CD4-positive, alpha-beta T cell treated with Interleukin-6 at 100 ng/mL for 8 hours (primary cell): ENCODE measurements around the gene XKR8.

Experiments used
- DNase-seq: peaks from one replicate; pipeline ENCODE4 v3.0.0-alpha.2; 2020; ENCODE audit warnings: mixed read lengths, low spot score

Gene XKR8

GRCh38 chr1:27956761-27957160, 3.0 kb upstream of the XKR8 start:
- no peak for DNase-seq

DNA sequence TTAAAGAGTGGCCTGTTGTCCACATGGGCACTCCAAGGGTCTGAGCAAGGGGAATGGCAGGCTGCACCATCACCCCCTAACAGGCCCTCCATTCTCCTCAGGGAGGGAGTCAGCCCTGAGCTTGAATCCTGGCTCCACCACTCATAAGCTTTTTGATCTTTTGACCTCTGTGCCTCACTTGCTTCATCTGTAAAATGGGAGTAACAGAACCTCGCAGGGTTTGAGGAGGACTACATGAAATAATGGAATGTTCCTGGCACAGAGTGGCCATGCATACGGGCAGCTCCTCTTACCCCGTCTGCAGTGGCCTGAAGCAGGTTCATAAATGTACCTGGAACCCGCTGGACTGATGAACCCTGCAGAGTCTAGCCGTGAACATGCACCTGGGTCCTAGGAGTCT, 2.1 kb upstream of the XKR8 start:
- no peak for DNase-seq

GRCh38 chr1:27958513-27958912, 1.3 kb upstream of the XKR8 start:
- DNase-seq = no peak

GRCh38 chr1:27960762-27961645, 1.2 kb downstream of the XKR8 start:
- no peak for DNase-seq

DNA sequence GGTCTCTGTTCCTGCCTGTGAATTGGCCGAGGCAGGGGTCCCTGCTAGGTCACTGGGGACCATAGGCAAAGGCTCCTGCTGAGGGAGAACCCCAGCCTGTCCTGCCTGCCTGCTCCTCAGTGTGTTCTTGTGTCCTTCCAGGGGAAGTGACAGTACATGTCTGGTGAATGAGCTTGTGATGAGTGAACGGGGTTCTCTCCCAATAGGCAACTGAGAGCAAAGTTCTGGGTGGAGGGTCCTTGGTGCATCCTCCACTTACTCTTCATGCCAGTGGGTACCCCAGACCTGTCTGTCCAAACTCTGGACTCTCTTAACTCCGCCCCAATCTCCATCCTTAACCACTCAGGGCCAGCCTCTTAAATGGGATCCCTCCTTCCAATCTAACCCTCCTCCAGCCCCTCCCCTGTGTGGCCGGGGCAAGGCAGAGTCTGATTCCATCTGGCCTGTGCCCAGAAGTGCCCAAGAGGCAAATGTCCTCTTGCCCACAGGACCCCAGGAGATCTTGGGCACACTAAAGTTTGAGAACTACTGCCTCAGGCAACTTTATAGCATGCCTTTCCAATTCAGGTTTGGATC, 2.0 kb downstream of the XKR8 start:
- no peak for DNase-seq

DNA sequence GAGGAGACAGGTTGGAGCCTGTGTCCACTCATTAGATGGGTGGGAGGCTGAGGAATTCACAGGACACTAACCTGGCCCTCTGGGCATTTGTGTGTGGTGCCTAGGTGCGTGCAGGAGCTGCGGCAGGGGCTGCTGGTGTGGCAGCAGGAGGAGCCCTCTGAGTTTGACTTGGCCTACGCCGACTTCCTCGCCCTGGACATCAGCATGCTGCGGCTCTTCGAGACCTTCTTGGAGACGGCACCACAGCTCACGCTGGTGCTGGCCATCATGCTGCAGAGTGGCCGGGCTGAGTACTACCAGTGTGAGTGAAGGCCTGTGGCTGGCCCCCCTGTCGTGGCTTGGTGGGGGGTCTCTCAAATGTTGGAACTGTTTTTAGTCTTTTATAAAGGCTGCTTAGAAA, 3.6 kb downstream of the XKR8 start:
- DNase-seq = no peak

- DNase-seq = no peak
These were observed 6.8 kb downstream of the XKR8 start for GRCh38 chr1:27966402-27967105.

GRCh38 chr1:27967106-27967883, 7.5 kb downstream of the XKR8 start:
- no peak for DNase-seq

GRCh38 chr1:27967884-27968466, 8.2 kb downstream of the XKR8 start:
- no peak for DNase-seq

GRCh38 chr1:27968692-27969091, 8.9 kb downstream of the XKR8 start:
- no peak for DNase-seq

DNA sequence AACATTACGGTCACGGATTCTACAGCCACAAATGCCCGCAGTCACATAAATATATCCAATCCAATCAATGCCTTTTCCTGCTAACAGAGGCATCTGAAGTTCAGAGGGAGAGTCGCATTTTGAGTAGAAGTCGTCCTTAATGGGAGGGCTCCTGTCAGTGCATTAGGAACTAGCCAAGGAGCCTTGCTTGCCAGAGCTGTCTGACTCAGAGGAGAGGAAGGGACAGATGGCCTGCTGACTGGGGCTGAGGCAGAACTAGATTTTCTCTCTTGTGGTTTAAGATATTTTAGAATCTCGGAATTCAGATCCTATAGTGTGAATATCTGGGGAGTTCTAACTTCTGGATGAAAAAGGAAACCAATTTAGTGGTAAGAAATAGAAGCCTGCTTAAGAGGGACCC, 10.6 kb downstream of the XKR8 start:
- no peak for DNase-seq

- no peak for DNase-seq
These were observed 11.9 kb downstream of the XKR8 start for GRCh38 chr1:27971674-27972073.

GRCh38 chr1:27972141-27972540, 12.4 kb downstream of the XKR8 start:
- no peak for DNase-seq

- DNase-seq = no peak
These were observed 14.1 kb downstream of the XKR8 start for GRCh38 chr1:27973771-27974416.

DNA sequence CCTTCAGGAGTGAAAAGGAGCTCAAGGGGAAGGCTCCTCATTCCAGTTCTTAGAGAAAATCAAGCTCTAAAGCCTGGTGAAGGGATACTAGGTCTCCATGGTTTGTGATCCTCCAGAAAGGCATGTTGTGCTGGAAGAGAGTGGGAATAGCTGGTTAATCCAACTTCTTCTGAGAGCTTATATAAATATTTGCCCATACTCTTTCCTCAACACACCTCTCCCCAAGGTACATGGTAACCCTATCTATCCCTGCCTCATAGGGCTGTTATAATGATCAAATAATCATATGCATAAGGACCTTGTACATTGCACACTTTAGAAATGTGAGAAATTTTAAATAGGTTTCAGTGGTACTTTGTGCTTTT, 14.6 kb downstream of the XKR8 start:
- no peak for DNase-seq

DNA sequence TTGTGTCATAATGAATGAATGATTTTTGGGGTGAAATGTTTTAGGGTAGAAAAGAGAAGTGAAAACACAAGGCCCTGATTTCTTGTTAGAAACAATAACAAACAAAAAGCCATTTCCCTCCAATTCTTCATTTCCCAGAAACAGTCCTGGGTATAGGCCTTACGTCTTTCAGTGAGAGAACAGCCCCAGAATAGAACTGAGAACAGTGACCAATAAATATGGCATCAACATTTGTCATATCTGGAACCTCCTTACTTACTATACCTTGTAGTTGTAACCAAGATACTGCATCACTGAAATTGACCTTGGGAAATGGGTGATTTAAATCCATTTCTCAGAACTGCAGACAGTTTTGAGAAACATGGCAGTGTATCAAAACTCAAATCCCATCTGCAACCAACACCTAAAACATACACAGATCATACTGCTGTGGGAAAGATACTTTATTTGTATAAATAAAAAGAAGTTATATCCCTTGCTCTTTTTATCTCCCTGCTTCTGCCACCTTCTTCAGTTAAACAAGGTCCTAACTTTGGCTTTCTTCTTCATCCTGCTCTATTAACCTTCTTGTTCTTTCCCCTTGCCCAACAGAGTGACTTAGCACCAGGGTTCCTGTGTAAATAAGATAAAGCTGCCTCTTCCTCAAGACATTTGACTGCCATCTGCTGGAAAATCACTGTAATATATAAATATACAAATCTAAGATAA, 19.5 kb downstream of the XKR8 start:
- DNase-seq = peak; percentile 53

DNA sequence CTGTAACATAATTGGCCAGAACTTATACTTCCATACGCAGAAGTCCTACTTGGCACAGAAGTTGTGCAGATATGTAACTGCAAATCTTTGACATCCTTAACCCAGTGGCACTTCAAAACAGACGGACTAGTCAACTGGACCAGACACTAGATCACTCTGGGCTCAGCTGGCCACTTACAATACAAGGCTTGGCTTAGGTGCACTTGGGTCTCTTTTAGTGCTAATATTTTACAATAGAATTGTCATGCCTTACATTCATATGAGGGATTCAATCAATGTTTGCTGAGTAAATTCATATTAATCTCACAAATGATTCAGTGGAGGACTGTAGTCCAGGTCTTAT, 20.1 kb downstream of the XKR8 start:
- no peak for DNase-seq

- no peak for DNase-seq
These were observed 20.6 kb downstream of the XKR8 start for GRCh38 chr1:27980216-27980845.

DNA sequence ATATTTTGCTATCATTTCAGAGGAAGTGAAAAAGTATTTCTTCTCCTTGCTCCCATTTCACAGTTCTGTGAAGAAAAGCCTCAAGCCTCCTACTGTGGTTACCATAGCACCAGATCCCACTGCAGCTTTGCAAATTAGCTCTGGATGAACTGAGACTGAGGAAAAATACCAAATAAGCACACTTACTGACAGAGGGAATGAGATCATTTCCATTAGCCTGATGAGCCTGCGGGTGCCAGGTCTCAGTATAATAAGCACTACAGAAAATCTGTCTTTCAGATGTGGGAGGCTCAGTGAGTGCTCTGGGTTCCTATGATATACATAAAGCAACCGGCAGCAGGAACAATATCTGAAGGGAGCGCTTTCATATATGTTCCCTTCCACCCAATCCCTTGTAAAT, 21.4 kb downstream of the XKR8 start:
- no peak for DNase-seq

- no peak for DNase-seq
These were observed 31.3 kb downstream of the XKR8 start for GRCh38 chr1:27990920-27991537.
